ENCODE measurements around the gene SNX33.
"Not testable (repeated sequence)": the region's sequence is repeated elsewhere in the genome, so short reads cannot be mapped to it uniquely, and the experiment has no call there.

- not testable (repeated sequence) for TF ChIP-seq CTCF, POLR2A (IDR thresholded peaks at IDR 0.05)
These were observed 52.5 kb downstream of the SNX33 start for GRCh38 chr15:75699961-75700874.

Measured in body of pancreas (tissue), 4 donors.